WERI-Rb-1 (cell line): ENCODE data around the gene VIL1.

Experiments
- DNase-seq: peaks from one replicate; pipeline ENCODE4 v3.0.0-alpha.2; 2020
- H3K27ac ChIP-seq: fragments of 250-450 bp; sonication (Bioruptor Pico); 2 replicates; pipeline ENCODE4 v1.5.1; 2020; ENCODE audit warnings: mild to moderate bottlenecking, moderate library complexity
- H3K27me3 ChIP-seq: fragments of 250-450 bp; sonication (Bioruptor Pico); 2 replicates; pipeline ENCODE4 v1.5.1; 2021; ENCODE audit warnings: mild to moderate bottlenecking, low read depth, moderate library complexity; ENCODE audit not compliant: insufficient read depth, severe bottlenecking
- H3K36me3 ChIP-seq: fragments of 250-450 bp; sonication (Bioruptor Pico); 2 replicates; pipeline ENCODE4 v1.5.1; 2020; ENCODE audit warnings: mild to moderate bottlenecking, moderate library complexity
- H3K4me3 ChIP-seq: 2 replicates; pipeline ENCODE4 v1.5.1; 2011; ENCODE audit warnings: low read depth, mild to moderate bottlenecking, control low read depth, low read length
- H3K9me3 ChIP-seq: fragments of 250-450 bp; sonication (Bioruptor Pico); 2 replicates; pipeline ENCODE4 v1.5.1; 2021; ENCODE audit warnings: mild to moderate bottlenecking, moderate library complexity; ENCODE audit not compliant: severe bottlenecking
- CTCF ChIP-seq: IDR thresholded peaks from 2 replicates; pipeline ENCODE4 v1.5.1; 2011; ENCODE audit warnings: low read depth, mild to moderate bottlenecking, control low read depth, inconsistent platforms, low read length

Gene VIL1

DNA sequence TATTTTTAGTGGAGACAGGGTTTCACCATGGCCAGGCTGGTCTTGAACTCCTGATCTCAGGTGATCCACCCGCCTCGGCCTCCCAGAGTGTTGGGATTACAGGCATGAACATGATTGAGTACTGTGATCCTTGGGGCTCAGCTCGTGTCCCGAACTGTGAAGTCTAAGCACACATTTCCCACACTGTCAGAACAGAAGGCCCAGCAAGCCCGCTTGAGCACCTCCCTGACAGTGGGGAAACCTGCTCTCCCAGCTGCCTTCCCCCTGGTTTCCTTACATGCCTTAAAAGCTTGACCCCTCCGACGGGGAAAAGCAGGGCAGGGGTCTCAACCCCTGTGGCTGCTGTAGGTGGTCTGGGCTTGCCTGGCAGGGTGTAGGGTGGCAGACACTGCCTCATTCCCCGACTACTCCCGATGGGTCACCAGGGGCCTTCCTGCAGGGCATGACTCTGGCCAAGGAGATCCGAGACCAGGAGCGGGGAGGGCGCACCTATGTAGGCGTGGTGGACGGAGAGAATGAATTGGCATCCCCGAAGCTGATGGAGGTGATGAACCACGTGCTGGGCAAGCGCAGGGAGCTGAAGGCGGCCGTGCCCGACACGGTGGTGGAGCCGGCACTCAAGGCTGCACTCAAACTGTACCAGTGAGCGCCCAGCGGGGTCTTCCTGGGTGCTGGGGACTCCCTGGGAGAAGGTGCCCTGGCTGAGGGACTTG, 10.1 kb downstream of the VIL1 start:
- no peak for TF ChIP-seq CTCF
- no peak overlapping the region for H3K4me3 ChIP-seq
- H3K36me3 ChIP-seq, result no peaks in the 10 kb centered on the region
- no peak for DNase-seq
- no peaks in the 10 kb centered on the region for H3K27me3 ChIP-seq
- no peak overlapping the region for H3K27ac ChIP-seq
- no peaks in the 10 kb centered on the region for H3K9me3 ChIP-seq

DNA sequence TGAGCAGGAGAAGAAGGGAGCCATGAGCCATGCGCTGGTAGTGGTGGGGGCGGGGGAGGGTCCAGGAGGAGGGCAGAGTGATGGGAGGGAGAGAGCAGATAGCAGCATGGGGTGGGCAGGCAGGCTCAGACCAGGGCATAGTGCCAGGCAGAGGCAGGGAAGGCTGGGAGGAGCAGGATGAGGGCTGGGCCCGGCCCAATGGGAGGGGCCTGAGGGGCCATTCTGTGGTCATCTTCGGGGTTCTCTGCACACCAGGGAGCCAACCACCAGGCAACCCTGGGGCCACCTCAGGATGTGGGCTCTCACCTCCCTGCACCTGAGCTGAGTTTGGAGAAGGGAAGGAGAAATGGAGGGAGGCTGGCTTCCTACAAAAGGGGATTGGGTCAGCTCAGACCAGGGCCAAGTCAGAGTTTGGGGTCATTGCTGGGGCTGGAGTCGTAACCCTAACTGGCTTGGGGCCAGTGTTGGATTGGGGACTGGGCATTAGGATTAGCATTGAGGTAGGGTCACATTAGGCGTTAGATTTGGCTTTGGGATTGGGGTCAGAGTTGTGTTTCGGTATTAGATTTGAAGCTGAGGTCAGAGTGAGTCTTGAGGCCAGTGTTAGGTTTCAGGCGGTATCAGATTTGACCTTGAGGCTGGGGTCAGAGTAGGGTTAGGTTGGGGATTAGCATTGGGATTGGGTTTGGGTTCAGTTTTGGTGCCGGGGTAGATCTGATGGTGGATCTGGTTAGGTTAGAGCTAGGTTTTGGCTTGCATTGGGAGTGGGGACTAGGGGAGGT, 11.2 kb downstream of the VIL1 start:
- no peaks in the 10 kb centered on the region for H3K9me3 ChIP-seq
- no peaks in the 10 kb centered on the region for H3K27me3 ChIP-seq
- no peak overlapping the region for H3K27ac ChIP-seq
- H3K36me3 ChIP-seq, result no peaks in the 10 kb centered on the region
- DNase-seq, result no peak
- TF ChIP-seq CTCF, result no peak
- H3K4me3 ChIP-seq, result no peak overlapping the region

DNA sequence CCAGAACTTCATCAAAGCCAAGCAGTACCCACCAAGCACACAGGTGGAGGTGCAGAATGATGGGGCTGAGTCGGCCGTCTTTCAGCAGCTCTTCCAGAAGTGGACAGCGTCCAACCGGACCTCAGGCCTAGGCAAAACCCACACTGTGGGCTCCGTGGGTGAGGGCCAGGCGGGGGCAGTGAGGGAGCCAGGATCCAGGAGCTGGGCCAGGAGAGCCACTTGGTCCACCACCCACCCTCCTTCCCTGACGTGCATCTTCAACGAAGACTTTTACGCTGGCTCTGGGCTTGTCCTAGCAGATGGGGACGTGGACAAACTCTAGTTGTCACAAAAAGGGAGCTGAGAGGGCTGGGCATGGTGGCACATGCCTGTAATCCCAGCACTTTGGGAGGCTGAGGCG, 11.8 kb downstream of the VIL1 start:
- H3K9me3 ChIP-seq, result no peaks in the 10 kb centered on the region
- DNase-seq, result no peak
- no peak for TF ChIP-seq CTCF
- H3K27ac ChIP-seq, result no peak overlapping the region
- no peaks in the 10 kb centered on the region for H3K27me3 ChIP-seq
- no peak overlapping the region for H3K4me3 ChIP-seq
- no peaks in the 10 kb centered on the region for H3K36me3 ChIP-seq

DNA sequence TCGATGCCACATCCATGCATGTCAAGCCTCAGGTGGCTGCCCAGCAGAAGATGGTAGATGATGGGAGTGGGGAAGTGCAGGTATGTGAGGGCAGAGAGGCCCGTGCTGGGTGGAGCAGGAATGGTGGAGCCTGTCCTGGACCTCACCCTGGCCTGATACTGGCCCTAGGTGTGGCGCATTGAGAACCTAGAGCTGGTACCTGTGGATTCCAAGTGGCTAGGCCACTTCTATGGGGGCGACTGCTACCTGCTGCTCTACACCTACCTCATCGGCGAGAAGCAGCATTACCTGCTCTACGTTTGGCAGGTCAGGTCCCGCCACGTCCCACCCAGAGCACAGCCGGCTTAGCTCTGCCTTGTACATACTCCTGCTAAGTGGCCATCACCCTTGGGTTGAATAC, 13.0 kb downstream of the VIL1 start:
- Histone ChIP-seq H3K9me3 (no peaks in the 10 kb centered on the region), H3K4me3 (no peak overlapping the region), H3K27me3 (no peaks in the 10 kb centered on the region), H3K27ac (no peak overlapping the region), H3K36me3 (no peaks in the 10 kb centered on the region)
- DNase-seq, result no peak
- no peak for TF ChIP-seq CTCF

GRCh38 chr2:218432676-218433365, 13.9 kb downstream of the VIL1 start:
- no peaks in the 10 kb centered on the region for H3K27me3 ChIP-seq
- TF ChIP-seq CTCF, result no peak
- no peak overlapping the region for H3K27ac ChIP-seq
- no peak overlapping the region for H3K4me3 ChIP-seq
- no peaks in the 10 kb centered on the region for H3K36me3 ChIP-seq
- DNase-seq, result no peak
- H3K9me3 ChIP-seq, result no peaks in the 10 kb centered on the region
